GM23338 (cell line): ENCODE results near the gene NHLRC4. TPM values are rescaled to one million over a fixed set of nuclear protein-coding genes. Genes with fewer than 3 reads are reported as not detected.

Experiments
- ATAC-seq: fragments of 200-7000 bp; cut with Tn5 transposase; 3 replicates; pipeline ENCODE4 v1.9.1; 2020
- DNase-seq: peaks from one replicate; pipeline ENCODE4 v3.0.0-alpha.2; 2015; ENCODE audit warnings: low spot score
- H2AFZ ChIP-seq: fragments of 200-600 bp; sonication (generic); 2 replicates; pipeline ENCODE4 v1.8.0; 2016; ENCODE audit warnings: antibody characterized with exemption, mild to moderate bottlenecking, moderate library complexity
- H3F3A ChIP-seq: fragments of 200-600 bp; sonication (generic); replicated peaks from 2 replicates; pipeline ENCODE4 v1.8.0; 2017; ENCODE audit warnings: antibody characterized with exemption, mixed run types, low read depth
- H3K27ac ChIP-seq: fragments of 200-600 bp; sonication (generic); 2 replicates; pipeline ENCODE4 v1.6.1; 2016; ENCODE audit warnings: low read depth
- H3K27me3 ChIP-seq: fragments of 200-600 bp; sonication (generic); 2 replicates; pipeline ENCODE4 v1.8.0; 2016; ENCODE audit warnings: mild to moderate bottlenecking, mixed run types, moderate library complexity; ENCODE audit not compliant: insufficient read depth
- H3K36me3 ChIP-seq: fragments of 200-600 bp; sonication (generic); 2 replicates; pipeline ENCODE4 v1.8.0; 2016; ENCODE audit warnings: mild to moderate bottlenecking; ENCODE audit not compliant: insufficient read depth
- H3K4me1 ChIP-seq: fragments of 200-600 bp; sonication (generic); 2 replicates; pipeline ENCODE4 v1.8.0; 2016; ENCODE audit warnings: mild to moderate bottlenecking, moderate library complexity; ENCODE audit not compliant: insufficient read depth
- H3K4me2 ChIP-seq: fragments of 200-600 bp; sonication (generic); 2 replicates; pipeline ENCODE4 v1.7.1; 2017; ENCODE audit warnings: mixed run types
- H3K4me3 ChIP-seq: fragments of 200-600 bp; sonication (generic); 2 replicates; pipeline ENCODE4 v1.6.1; 2016; ENCODE audit warnings: mixed run types
- H3K79me2 ChIP-seq: fragments of 200-600 bp; sonication (generic); replicated peaks from 2 replicates; pipeline ENCODE4 v1.8.0; 2017; ENCODE audit warnings: mild to moderate bottlenecking; ENCODE audit not compliant: insufficient read depth
- H3K9me2 ChIP-seq: fragments of 200-600 bp; sonication (generic); 2 replicates; pipeline ENCODE4 v1.8.0; 2017; ENCODE audit not compliant: insufficient read depth
- H4K20me1 ChIP-seq: fragments of 200-600 bp; sonication (generic); replicated peaks from 2 replicates; pipeline ENCODE4 v1.8.0; 2017; ENCODE audit warnings: mild to moderate bottlenecking; ENCODE audit not compliant: insufficient read depth
- H3K27ac Mint-ChIP-seq: 2 replicates; pipeline ENCODE4 v1.8.0; 2020; ENCODE audit warnings: inconsistent platforms, mild to moderate bottlenecking, moderate library complexity, mixed read lengths
- H3K27me3 Mint-ChIP-seq: 3 replicates; pipeline ENCODE4 v1.8.0; 2022; ENCODE audit warnings: low read depth, mild to moderate bottlenecking, moderate library complexity, mixed read lengths, inconsistent platforms; ENCODE audit not compliant: insufficient read depth, poor library complexity
- H3K36me3 Mint-ChIP-seq: 3 replicates; pipeline ENCODE4 v1.8.0; 2021; ENCODE audit warnings: low read depth, mild to moderate bottlenecking, inconsistent platforms, moderate library complexity, mixed read lengths
- H3K4me1 Mint-ChIP-seq: 3 replicates; pipeline ENCODE4 v1.8.0; 2020; ENCODE audit warnings: mild to moderate bottlenecking, inconsistent platforms, mixed read lengths
- H3K4me3 Mint-ChIP-seq: 3 replicates; pipeline ENCODE4 v1.8.0; 2021; ENCODE audit warnings: moderate library complexity, mild to moderate bottlenecking, inconsistent platforms, mixed read lengths
- H3K9me3 Mint-ChIP-seq: 3 replicates; pipeline ENCODE4 v1.8.0; 2020; ENCODE audit warnings: moderate library complexity, mild to moderate bottlenecking, inconsistent platforms, mixed read lengths
- CREB1 ChIP-seq: fragments of 250-450 bp; sonication (Bioruptor Pico); IDR thresholded peaks from 2 replicates; pipeline ENCODE4 v1.5.0; 2020; ENCODE audit warnings: low read depth, mild to moderate bottlenecking, moderate library complexity
- EZH2 ChIP-seq: fragments of 200-600 bp; sonication (generic); IDR thresholded peaks from one replicate; pipeline ENCODE4 v1.8.0; 2017; ENCODE audit warnings: antibody characterized with exemption, mild to moderate bottlenecking, low read depth; ENCODE audit not compliant: unreplicated experiment
- EZH2phosphoT487 ChIP-seq: fragments of 200-600 bp; sonication (generic); IDR thresholded peaks from one replicate; pipeline ENCODE4 v1.8.1; 2018; ENCODE audit warnings: antibody characterized with exemption; ENCODE audit not compliant: unreplicated experiment
- JUNB ChIP-seq: IDR thresholded peaks from one replicate; pipeline ENCODE4 v1.6.1; 2016; ENCODE audit warnings: antibody characterized with exemption; ENCODE audit not compliant: unreplicated experiment
- NANOG ChIP-seq: IDR thresholded peaks from 2 replicates; pipeline ENCODE4 v1.6.1; 2016; ENCODE audit warnings: antibody characterized with exemption, borderline replicate concordance
- POLR2AphosphoS5 ChIP-seq: IDR thresholded peaks from 2 replicates; pipeline ENCODE4 v1.6.1; 2016; ENCODE audit warnings: antibody characterized with exemption, low read depth
- STAT1 ChIP-seq: IDR thresholded peaks from one replicate; pipeline ENCODE4 v1.6.1; 2016; ENCODE audit warnings: antibody characterized with exemption; ENCODE audit not compliant: unreplicated experiment
- ZNF114 ChIP-seq: fragments of 250-450 bp; sonication (Bioruptor Pico); IDR thresholded peaks from 2 replicates; pipeline ENCODE4 v1.5.0; 2020; ENCODE audit warnings: mild to moderate bottlenecking, moderate library complexity
- ZNF331 ChIP-seq: fragments of 250-450 bp; sonication (Bioruptor Pico); IDR thresholded peaks from 2 replicates; pipeline ENCODE4 v1.5.0; 2020; ENCODE audit warnings: low read depth, mild to moderate bottlenecking, moderate library complexity
- polyA plus RNA-seq: library from polyadenylated mRNA; unstranded; fragments of >200 nt; fragmentation: Nextera tagmentation; extraction: Ambion mirVana; gene quantifications from 2 replicates; pipeline ENCODE4 v1.2.1, GENCODE V29; 2016
- total RNA-seq: library from RNA; depleted of rRNA; stranded (reverse); fragments of >200 nt; shearing (Covaris generic); gene quantifications from 2 replicates; pipeline ENCODE4 v1.2.3, GENCODE V29; 2014
- TF ChIP-seq, protein P1 (sequence below): IDR thresholded peaks from one replicate; pipeline ENCODE4 v1.6.1; 2018; ENCODE audit warnings: antibody characterized with exemption; ENCODE audit not compliant: unreplicated experiment
- TF ChIP-seq, protein P2 (sequence below), 2 experiments: fragments of 200-600 bp in 1 of 2; sonication (generic) in 1 of 2; conservative IDR thresholded peaks; 2 replicates each; pipeline versions ENCODE4 v1.5.1 to v1.6.1; 2016 to 2017; ENCODE audit warnings: antibody characterized with exemption in 2 of 2, low read depth in 2 of 2, mild to moderate bottlenecking in 2 of 2, moderate library complexity in 1 of 2
- TF ChIP-seq, protein P3 (sequence below): IDR thresholded peaks from 2 replicates; pipeline ENCODE4 v1.6.1; 2016; ENCODE audit warnings: antibody characterized with exemption
- TF ChIP-seq, protein P4 (sequence below): fragments of 250-450 bp; sonication (Bioruptor Pico); IDR thresholded peaks from 2 replicates; pipeline ENCODE4 v1.5.0; 2020; ENCODE audit warnings: mild to moderate bottlenecking, moderate library complexity

NHLRC4 gene
- total and polyA plus RNA-seq, 2 experiments from 2014 or later: 0.47 to 0.80 TPM

GRCh38 chr16:558298-559020 lies 8.3 kb upstream of the NHLRC4 start:
- H3K36me3 Mint-ChIP-seq: peaks cover 3% of the 10 kb centered on the region; the same call in 1 of the 3 replicates
- Histone ChIP-seq H3K27ac (no peak overlapping the region), H3K36me3 (no peaks in the 10 kb centered on the region), H3K79me2 (no peaks in the 10 kb centered on the region), H3F3A (0 out of 2 replicates have a peak, but pooled peaks cover 3% of the 10 kb centered on the region), H3K9me2 (no peaks in the 10 kb centered on the region), H3K27me3 (peaks cover 34% of the 10 kb centered on the region), H4K20me1 (no peaks in the 10 kb centered on the region; the same call in 1 of the 2 replicates), H3K4me2 (no peak overlapping the region), H3K4me1 (no peaks in the 10 kb centered on the region; the same call in 1 of the 2 replicates), H2AFZ (no peak overlapping the region), H3K4me3 (no peak overlapping the region)
- H3K27ac Mint-ChIP-seq: no peak overlapping the region
- TF ChIP-seq, protein P1, sequence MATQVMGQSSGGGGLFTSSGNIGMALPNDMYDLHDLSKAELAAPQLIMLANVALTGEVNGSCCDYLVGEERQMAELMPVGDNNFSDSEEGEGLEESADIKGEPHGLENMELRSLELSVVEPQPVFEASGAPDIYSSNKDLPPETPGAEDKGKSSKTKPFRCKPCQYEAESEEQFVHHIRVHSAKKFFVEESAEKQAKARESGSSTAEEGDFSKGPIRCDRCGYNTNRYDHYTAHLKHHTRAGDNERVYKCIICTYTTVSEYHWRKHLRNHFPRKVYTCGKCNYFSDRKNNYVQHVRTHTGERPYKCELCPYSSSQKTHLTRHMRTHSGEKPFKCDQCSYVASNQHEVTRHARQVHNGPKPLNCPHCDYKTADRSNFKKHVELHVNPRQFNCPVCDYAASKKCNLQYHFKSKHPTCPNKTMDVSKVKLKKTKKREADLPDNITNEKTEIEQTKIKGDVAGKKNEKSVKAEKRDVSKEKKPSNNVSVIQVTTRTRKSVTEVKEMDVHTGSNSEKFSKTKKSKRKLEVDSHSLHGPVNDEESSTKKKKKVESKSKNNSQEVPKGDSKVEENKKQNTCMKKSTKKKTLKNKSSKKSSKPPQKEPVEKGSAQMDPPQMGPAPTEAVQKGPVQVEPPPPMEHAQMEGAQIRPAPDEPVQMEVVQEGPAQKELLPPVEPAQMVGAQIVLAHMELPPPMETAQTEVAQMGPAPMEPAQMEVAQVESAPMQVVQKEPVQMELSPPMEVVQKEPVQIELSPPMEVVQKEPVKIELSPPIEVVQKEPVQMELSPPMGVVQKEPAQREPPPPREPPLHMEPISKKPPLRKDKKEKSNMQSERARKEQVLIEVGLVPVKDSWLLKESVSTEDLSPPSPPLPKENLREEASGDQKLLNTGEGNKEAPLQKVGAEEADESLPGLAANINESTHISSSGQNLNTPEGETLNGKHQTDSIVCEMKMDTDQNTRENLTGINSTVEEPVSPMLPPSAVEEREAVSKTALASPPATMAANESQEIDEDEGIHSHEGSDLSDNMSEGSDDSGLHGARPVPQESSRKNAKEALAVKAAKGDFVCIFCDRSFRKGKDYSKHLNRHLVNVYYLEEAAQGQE: no peak
- TF ChIP-seq EZH2 (no peak), ZNF114 (CRISPR knock-in tag) (no peak), EZH2phosphoT487 (no peak), CREB1 (no peak), STAT1 (no peak), JUNB (no peak), NANOG (no peak), POLR2AphosphoS5 (no peak), ZNF331 (CRISPR knock-in tag) (no peak)
- TF ChIP-seq, protein P2, sequence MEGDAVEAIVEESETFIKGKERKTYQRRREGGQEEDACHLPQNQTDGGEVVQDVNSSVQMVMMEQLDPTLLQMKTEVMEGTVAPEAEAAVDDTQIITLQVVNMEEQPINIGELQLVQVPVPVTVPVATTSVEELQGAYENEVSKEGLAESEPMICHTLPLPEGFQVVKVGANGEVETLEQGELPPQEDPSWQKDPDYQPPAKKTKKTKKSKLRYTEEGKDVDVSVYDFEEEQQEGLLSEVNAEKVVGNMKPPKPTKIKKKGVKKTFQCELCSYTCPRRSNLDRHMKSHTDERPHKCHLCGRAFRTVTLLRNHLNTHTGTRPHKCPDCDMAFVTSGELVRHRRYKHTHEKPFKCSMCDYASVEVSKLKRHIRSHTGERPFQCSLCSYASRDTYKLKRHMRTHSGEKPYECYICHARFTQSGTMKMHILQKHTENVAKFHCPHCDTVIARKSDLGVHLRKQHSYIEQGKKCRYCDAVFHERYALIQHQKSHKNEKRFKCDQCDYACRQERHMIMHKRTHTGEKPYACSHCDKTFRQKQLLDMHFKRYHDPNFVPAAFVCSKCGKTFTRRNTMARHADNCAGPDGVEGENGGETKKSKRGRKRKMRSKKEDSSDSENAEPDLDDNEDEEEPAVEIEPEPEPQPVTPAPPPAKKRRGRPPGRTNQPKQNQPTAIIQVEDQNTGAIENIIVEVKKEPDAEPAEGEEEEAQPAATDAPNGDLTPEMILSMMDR (conservative IDR thresholded peaks at IDR 0.05; ENCODE audit: low read depth in 2 of 2): no peak
- TF ChIP-seq, protein P3, sequence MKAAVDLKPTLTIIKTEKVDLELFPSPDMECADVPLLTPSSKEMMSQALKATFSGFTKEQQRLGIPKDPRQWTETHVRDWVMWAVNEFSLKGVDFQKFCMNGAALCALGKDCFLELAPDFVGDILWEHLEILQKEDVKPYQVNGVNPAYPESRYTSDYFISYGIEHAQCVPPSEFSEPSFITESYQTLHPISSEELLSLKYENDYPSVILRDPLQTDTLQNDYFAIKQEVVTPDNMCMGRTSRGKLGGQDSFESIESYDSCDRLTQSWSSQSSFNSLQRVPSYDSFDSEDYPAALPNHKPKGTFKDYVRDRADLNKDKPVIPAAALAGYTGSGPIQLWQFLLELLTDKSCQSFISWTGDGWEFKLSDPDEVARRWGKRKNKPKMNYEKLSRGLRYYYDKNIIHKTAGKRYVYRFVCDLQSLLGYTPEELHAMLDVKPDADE: no peak
- TF ChIP-seq, protein P4, sequence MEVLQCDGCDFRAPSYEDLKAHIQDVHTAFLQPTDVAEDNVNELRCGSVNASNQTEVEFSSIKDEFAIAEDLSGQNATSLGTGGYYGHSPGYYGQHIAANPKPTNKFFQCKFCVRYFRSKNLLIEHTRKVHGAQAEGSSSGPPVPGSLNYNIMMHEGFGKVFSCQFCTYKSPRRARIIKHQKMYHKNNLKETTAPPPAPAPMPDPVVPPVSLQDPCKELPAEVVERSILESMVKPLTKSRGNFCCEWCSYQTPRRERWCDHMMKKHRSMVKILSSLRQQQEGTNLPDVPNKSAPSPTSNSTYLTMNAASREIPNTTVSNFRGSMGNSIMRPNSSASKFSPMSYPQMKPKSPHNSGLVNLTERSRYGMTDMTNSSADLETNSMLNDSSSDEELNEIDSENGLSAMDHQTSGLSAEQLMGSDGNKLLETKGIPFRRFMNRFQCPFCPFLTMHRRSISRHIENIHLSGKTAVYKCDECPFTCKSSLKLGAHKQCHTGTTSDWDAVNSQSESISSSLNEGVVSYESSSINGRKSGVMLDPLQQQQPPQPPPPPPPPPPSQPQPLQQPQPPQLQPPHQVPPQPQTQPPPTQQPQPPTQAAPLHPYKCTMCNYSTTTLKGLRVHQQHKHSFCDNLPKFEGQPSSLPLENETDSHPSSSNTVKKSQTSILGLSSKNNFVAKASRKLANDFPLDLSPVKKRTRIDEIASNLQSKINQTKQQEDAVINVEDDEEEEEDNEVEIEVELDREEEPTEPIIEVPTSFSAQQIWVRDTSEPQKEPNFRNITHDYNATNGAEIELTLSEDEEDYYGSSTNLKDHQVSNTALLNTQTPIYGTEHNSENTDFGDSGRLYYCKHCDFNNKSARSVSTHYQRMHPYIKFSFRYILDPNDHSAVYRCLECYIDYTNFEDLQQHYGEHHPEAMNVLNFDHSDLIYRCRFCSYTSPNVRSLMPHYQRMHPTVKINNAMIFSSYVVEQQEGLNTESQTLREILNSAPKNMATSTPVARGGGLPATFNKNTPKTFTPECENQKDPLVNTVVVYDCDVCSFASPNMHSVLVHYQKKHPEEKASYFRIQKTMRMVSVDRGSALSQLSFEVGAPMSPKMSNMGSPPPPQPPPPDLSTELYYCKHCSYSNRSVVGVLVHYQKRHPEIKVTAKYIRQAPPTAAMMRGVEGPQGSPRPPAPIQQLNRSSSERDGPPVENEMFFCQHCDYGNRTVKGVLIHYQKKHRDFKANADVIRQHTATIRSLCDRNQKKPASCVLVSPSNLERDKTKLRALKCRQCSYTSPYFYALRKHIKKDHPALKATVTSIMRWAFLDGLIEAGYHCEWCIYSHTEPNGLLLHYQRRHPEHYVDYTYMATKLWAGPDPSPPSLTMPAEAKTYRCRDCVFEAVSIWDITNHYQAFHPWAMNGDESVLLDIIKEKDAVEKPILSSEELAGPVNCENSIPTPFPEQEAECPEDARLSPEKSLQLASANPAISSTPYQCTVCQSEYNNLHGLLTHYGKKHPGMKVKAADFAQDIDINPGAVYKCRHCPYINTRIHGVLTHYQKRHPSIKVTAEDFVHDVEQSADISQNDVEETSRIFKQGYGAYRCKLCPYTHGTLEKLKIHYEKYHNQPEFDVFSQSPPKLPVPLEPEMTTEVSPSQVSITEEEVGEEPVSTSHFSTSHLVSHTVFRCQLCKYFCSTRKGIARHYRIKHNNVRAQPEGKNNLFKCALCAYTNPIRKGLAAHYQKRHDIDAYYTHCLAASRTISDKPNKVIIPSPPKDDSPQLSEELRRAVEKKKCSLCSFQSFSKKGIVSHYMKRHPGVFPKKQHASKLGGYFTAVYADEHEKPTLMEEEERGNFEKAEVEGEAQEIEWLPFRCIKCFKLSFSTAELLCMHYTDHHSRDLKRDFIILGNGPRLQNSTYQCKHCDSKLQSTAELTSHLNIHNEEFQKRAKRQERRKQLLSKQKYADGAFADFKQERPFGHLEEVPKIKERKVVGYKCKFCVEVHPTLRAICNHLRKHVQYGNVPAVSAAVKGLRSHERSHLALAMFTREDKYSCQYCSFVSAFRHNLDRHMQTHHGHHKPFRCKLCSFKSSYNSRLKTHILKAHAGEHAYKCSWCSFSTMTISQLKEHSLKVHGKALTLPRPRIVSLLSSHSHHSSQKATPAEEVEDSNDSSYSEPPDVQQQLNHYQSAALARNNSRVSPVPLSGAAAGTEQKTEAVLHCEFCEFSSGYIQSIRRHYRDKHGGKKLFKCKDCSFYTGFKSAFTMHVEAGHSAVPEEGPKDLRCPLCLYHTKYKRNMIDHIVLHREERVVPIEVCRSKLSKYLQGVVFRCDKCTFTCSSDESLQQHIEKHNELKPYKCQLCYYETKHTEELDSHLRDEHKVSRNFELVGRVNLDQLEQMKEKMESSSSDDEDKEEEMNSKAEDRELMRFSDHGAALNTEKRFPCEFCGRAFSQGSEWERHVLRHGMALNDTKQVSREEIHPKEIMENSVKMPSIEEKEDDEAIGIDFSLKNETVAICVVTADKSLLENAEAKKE: no peak
- H3K27me3 Mint-ChIP-seq: peaks cover 16% of the 10 kb centered on the region
- no peaks in the 10 kb centered on the region for H3K4me1 Mint-ChIP-seq
- DNase-seq (no peak), ATAC-seq (no peak)
- no peak overlapping the region for H3K4me3 Mint-ChIP-seq
- H3K9me3 Mint-ChIP-seq: no peaks in the 10 kb centered on the region
